Rectal smooth muscle tissue (tissue), 1 donor: Measurements from ENCODE around the gene MDFI.
"Not testable (repeated sequence)": the region's sequence is repeated elsewhere in the genome, so short reads cannot be mapped to it uniquely, and the experiment has no call there.

ENCODE experiments used
- H3K27ac ChIP-seq: one replicate; pipeline ENCODE4 v1.7.0; 2013; ENCODE audit warnings: low read depth, low read length, inconsistent platforms
- H3K27me3 ChIP-seq: one replicate; pipeline ENCODE4 v1.7.0; 2013; ENCODE audit warnings: low read length; ENCODE audit not compliant: control insufficient read depth, insufficient read depth
- H3K36me3 ChIP-seq: one replicate; pipeline ENCODE4 v1.7.0; 2013; ENCODE audit warnings: low read length; ENCODE audit not compliant: control insufficient read depth, insufficient read depth
- H3K4me1 ChIP-seq: one replicate; pipeline ENCODE4 v1.7.0; 2013; ENCODE audit warnings: low read length; ENCODE audit not compliant: control insufficient read depth, insufficient read depth
- H3K4me3 ChIP-seq: one replicate; pipeline ENCODE4 v1.7.0; 2013; ENCODE audit warnings: low read length
- H3K9ac ChIP-seq: one replicate; pipeline ENCODE4 v1.7.0; 2013; ENCODE audit warnings: low read length

MDFI gene

DNA sequence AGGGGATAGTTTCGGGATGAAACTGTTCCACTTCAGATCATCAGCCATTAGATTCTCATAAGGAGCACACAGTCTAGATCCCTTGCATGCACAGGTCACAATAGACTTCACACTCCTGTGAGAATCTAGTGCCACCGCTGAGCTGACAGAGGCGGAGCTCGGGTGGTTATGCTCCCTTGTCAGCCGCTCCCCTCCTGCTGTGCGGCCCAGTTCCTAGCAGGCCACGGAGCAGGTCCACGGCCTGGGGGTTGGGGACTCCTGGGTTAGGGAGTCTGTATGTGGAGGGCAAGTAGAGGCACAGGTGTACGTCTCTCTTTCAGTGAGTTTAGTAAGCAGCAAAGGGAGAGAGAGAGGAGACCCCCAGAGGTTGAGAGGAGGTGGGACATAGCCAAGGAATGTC is 30.5 kb upstream of the MDFI start:
- H3K9ac ChIP-seq: no peak overlapping the region

DNA sequence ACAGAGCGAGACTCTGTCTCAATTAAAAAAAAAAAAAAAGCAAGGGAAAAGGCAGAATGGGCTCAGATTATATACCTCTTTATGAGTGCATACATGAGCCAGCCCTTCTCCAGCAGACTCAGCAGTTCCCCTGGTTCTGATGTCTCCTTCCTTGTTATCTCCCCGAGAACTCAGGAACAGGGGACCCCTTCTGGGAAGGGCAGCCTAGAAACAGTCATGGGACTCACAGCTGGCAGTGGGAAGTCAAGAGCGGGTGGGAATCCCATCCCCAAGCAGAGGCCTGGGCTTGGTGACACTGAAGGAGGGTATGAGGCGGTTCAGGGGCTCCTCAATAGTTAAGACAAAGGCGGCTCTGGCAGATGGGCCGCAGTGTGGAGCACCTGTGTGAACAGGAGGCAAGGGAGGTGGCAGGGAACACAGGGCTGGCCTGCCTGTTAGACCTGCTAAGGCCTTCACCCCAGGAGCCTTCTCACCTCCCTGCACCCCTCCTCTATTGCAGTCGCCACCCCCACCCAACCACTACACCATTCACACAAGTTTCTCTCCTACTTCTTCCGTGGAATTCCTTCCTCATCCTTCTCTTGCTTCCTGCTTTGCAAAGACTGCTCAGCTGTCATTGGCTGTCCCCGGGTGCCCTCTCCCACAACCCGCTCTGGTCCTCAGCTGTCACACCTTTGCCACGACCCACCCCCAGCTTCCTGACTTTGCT is 29.7 kb upstream of the MDFI start:
- no peaks in the 10 kb centered on the region for H3K27me3 ChIP-seq
- H3K27ac ChIP-seq: no peak overlapping the region
- no peaks in the 10 kb centered on the region for H3K4me1 ChIP-seq
- H3K36me3 ChIP-seq: no peaks in the 10 kb centered on the region
- no peak overlapping the region for H3K4me3 ChIP-seq
- no peak overlapping the region for H3K9ac ChIP-seq

More for the DNA sequence above, 30.5 kb upstream of the MDFI start:
- Histone ChIP-seq H3K27me3 (no peaks in the 10 kb centered on the region), H3K4me1 (peaks cover 3% of the 10 kb centered on the region), H3K27ac (no peak overlapping the region), H3K36me3 (no peaks in the 10 kb centered on the region), H3K4me3 (no peak overlapping the region)

DNA sequence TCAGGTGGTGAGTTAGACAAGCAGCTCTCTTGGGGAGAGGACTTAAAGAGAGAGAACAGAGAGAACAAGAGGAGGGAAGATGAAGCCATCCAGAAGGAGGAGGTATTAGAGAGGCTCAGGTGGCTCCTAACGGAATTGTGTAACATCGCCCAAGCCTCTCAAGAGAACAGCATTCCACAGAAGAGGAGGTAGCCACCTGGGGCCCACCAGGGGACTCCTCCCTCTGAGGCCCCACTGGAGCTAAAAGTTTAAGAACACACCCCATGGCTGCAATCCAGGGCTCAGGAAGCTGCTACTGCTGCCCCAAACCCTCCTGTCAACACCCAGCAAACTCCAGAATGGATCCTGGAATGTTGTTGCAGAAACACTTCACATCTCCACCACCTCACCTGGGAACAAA is 23.6 kb upstream of the MDFI start:
- Histone ChIP-seq H3K27me3 (no peaks in the 10 kb centered on the region), H3K9ac (no peak overlapping the region), H3K27ac (no peak overlapping the region), H3K4me3 (no peak overlapping the region), H3K4me1 (no peaks in the 10 kb centered on the region), H3K36me3 (no peaks in the 10 kb centered on the region)

DNA sequence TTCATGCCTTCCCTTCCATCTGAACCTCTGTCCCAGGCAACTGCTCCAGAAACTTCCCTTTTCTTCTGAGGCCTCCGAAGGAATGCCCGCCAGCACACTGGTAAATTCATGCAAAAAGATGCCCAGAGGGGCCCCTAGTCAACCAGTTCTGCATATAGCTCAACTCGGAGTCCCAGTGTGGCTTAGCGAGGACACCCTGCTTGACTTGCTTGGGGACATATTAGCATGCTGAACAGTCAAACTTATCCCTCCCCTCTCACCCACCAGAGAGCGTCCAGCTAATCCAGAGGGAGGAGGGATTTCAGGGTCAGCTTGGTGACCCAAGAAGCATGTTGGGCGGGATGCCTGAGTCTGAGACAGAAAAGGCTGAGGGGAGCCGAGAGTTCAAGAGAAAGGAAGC is 23.0 kb upstream of the MDFI start:
- Histone ChIP-seq H3K36me3 (no peaks in the 10 kb centered on the region), H3K4me3 (no peak overlapping the region), H3K27me3 (no peaks in the 10 kb centered on the region), H3K9ac (no peak overlapping the region), H3K4me1 (no peaks in the 10 kb centered on the region), H3K27ac (no peak overlapping the region)

DNA sequence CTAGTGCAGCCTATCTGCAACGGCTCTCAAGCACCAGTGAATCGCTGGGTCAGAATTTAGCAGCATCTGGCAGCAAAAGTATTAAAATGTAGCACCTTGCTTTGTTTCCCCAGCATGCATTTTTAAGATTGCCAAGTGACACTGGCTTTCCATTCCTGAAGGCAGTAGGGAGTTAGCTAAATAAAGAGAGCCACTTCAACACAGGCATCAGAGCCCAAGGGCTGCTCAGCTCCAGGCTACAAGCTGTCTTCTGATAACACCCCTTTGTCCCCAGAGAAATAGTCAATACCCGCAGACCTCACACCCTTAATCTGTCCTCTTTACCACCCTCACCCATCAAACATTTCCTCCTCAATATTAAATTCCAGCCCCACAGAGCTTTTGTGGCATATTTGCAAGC is 19.7 kb upstream of the MDFI start:
- H3K36me3 ChIP-seq: no peaks in the 10 kb centered on the region
- no peaks in the 10 kb centered on the region for H3K27me3 ChIP-seq

DNA sequence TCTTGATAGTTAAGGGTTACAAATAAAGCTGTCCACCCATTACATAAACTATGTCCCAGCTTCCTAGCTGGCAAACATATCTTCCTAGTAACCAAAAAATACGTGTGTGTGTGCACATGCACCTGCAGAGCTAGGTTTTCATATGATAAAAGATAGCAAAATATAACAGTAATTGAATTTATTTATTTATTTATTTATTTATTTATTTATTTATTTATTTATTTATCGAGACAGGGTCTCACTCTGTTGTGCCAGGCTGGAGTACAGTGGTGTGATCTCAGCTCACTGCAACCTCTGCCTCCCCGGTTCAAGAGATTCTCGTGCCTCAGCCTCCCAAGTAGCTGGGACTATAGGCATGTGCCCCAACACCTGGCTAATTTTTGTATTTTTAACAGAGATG is 19.1 kb upstream of the MDFI start:
- not testable (repeated sequence) for H3K9ac ChIP-seq, H3K27ac ChIP-seq, H3K4me3 ChIP-seq, H3K27me3 ChIP-seq, H3K4me1 ChIP-seq, H3K36me3 ChIP-seq

More for the DNA sequence above, 19.7 kb upstream of the MDFI start:
- Histone ChIP-seq H3K27ac (no peak overlapping the region), H3K4me3 (no peak overlapping the region), H3K9ac (no peak overlapping the region), H3K4me1 (no peaks in the 10 kb centered on the region)

DNA sequence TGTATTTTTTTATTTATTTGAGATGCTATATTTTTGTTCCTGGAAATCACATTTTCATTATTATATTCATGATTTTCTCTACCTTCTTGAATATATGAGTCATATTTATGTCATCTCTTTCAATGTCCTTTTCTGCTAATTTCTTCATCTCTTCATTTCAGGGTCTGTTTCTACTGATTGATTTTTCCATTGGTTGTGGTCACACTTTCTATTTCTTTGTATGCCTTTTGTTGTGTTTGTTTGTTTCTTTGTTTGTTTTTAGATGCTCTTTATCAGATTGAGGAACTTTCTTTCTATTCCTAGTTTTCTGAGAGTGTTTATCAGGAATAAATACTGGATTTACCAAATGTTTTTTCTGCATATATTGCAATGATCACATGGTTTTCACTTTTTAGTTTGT is 16.9 kb upstream of the MDFI start:
- Histone ChIP-seq H3K4me3 (no peak overlapping the region), H3K4me1 (no peaks in the 10 kb centered on the region), H3K27ac (no peak overlapping the region), H3K36me3 (no peaks in the 10 kb centered on the region), H3K9ac (no peak overlapping the region), H3K27me3 (no peaks in the 10 kb centered on the region)

DNA sequence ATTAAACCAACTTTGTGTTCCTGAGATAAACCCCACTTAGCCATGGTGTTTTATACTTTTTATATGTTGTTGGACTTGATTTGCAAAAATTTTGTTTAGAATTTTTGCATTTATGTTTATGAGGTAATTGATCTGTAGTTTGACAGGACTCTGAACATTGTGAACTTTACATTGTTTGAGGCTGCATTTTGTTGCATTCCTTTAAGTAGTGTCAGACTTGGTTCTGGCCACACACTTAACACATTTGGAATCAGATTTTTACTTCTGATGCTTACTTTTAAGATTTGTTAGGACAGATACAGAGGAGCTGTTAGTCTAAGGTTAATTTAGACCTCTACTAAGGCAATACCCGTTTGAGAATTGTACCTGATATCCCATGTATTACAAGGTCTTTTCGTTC is 16.5 kb upstream of the MDFI start:
- Histone ChIP-seq H3K36me3 (no peaks in the 10 kb centered on the region), H3K4me1 (no peaks in the 10 kb centered on the region), H3K27ac (no peak overlapping the region)

DNA sequence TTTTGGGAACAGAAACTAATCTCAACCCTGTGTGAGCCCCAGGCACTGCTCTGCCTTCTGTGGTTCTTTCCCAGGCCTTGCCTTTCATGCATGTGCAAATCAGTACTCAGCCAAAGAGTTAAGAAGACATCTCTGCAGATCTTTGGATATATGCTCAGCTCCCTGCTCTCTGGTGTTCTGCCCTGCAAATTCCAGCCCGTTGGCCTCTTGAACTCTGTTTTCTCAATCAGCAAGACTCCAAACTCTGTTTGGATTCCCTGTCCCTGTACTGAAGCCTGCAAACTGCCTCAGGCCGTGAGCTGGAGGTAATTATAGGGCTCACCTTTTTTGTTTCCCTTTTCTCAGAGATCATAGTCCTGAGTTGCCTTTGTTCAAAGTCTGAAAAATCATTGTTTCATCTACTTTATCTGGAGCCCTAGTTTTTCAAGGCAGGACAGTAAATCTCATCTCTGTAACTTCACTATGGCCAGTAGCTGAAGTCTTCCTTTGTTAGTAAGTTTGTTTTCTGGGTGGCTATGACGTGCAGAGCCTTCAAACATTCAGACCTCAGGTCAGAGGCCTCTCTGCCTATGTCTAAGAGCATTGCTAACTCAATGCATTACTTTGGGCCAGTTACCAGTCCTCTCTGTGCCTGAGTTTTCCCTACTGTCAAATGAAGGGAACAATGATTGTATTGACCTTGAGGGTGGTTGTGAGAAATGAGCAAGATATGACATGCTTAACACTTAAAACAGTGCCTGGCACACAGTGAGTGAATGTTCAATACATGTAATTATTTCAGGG is 15.9 kb upstream of the MDFI start:
- no peaks in the 10 kb centered on the region for H3K36me3 ChIP-seq
- no peaks in the 10 kb centered on the region for H3K27me3 ChIP-seq
- H3K27ac ChIP-seq: no peak overlapping the region
- H3K4me3 ChIP-seq: no peak overlapping the region
- no peaks in the 10 kb centered on the region for H3K4me1 ChIP-seq
- no peak overlapping the region for H3K9ac ChIP-seq

More for the DNA sequence above, 16.5 kb upstream of the MDFI start:
- H3K9ac ChIP-seq: no peak overlapping the region
- no peaks in the 10 kb centered on the region for H3K27me3 ChIP-seq
- H3K4me3 ChIP-seq: no peak overlapping the region

DNA sequence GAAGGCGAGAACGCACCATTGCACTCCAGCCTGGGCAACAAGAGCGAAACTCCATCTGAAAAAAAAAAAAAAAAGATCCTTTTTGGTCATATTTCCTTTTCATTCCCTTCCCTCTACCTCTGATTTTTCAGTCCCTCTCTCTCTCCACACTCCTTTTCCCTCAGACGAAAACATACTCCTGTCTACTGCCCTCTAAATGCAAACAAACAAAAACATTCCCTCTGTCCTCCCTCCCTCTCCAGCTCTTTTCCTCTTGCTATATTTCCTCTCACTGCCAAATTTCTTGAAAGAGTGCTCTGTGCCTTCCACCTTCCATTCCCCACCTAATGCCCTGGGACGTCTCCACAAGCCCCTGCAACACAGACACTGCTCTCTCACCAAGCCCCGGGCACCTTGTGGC is 14.9 kb upstream of the MDFI start:
- H3K4me1 ChIP-seq: no peaks in the 10 kb centered on the region
- no peaks in the 10 kb centered on the region for H3K27me3 ChIP-seq
- H3K9ac ChIP-seq: no peak overlapping the region
- no peak overlapping the region for H3K27ac ChIP-seq
- H3K36me3 ChIP-seq: no peaks in the 10 kb centered on the region
- no peak overlapping the region for H3K4me3 ChIP-seq

DNA sequence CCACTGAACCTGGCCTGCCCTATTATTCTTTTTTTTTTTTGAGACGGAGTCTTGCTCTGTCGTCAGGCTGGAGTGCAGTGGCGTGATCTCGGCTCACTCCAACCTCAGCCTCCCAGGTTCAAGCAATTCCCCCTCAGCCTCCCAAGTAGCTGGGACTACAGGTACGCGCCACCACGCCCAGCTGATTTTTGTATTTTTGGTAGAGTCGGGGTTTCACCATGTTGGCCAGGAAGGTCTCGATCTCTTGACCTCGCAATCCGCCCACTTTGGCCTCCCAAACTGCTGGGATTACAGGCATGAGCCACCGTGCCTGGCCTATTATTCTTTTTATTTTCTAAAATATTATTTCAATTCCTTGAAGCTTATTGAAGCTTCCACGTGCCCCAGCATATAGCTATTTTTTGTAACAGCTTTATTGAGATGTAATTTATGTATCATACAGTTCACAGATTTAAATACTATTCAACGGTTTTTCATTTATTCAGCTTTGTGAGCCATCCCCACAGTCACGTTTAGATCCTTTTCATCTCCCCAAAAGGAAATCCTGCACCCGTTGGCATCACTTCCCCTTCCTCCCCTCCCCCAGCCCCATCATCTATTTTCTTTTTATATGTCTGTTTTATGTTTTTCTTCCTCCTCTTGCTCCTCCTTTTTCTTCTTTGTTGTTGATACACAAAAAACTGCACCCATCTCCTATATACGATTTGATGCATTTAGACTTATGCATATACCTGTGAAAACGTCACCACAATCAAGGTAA is 13.5 kb upstream of the MDFI start:
- Histone ChIP-seq H3K36me3 (no peaks in the 10 kb centered on the region), H3K9ac (no peak overlapping the region), H3K27me3 (no peaks in the 10 kb centered on the region), H3K4me3 (no peak overlapping the region), H3K4me1 (no peaks in the 10 kb centered on the region), H3K27ac (no peak overlapping the region)

DNA sequence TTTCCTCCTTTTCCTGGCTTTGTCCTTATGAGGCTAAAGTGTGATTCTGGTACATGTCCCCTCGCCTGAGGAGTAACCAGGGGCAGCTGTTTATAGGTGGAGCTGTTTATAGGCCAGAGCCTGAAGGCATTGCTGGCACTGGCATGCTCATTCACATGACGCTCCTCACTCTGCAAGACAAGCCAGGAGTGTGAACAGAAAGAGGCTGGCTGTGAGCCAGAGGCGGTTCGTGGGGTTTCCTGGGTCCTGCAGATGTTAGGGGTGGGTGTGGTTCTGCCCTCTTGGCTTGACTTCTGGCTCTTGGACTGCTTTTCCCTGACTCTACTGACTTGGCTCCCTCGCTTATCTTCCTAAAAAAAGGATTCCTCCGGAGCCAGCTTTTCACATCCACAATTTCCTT is 12.8 kb upstream of the MDFI start:
- H3K4me1 ChIP-seq: no peaks in the 10 kb centered on the region
- no peaks in the 10 kb centered on the region for H3K27me3 ChIP-seq
- no peak overlapping the region for H3K4me3 ChIP-seq
- H3K9ac ChIP-seq: no peak overlapping the region
- H3K36me3 ChIP-seq: no peaks in the 10 kb centered on the region
- H3K27ac ChIP-seq: no peak overlapping the region
